NCI-H345 treated with DMSO at 0.1 percent for 48 hours (cell line): ENCODE measurements around the gene NUDCD3.
A peak's percentile ranks its signal among the peaks of the same experiment; 100 is the strongest.

Experiments
- DNase-seq: peaks from one replicate; lab custom pipeline; 2025; ENCODE audit not compliant: unreplicated experiment; lab: John Stamatoyannopoulos, UW

NUDCD3 gene

DNA sequence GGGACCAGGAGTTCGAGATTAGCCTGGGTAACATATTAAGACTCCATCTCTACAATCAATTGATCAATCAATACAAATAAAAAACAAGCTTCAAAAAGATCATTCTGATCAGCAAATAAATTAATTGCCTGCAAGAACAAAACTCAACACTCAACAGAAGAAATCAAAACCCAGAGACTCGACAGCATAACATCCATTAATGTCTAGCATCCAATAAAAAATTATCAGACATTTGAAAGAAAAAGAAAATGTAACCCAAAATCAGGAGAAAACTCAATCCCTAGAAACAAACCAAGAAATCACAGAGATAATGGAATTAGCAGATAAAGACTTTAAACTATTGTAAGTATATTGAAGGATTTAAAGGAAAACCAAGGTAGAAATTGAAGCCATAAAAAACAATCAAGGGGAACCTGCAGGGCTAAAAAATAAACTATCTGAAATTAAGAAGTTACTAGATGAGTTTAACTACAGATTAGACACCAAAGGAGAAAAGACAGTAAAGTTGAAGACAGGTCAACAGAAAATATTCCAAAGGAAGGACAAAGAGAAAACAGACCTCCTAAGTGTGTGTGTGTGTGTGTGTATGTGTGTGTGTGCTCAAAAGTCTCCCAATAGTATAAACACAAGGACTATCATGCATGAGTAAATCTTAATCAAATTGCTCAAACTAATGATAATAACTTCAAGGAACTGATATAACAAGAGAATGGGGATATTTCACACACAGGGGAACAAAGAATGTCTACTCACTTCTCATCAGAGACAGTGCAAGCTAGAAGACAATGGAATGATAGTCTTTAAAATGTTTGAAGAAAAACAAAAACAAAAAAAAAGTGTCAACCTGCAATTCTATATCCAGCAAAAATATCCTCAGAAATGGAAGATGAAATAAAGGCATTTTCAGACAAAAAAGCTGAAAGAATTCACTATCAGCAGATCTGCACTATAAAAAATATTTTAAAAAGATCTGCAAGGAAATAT, 7.7 kb downstream of the NUDCD3 start:
- no peak for DNase-seq

DNA sequence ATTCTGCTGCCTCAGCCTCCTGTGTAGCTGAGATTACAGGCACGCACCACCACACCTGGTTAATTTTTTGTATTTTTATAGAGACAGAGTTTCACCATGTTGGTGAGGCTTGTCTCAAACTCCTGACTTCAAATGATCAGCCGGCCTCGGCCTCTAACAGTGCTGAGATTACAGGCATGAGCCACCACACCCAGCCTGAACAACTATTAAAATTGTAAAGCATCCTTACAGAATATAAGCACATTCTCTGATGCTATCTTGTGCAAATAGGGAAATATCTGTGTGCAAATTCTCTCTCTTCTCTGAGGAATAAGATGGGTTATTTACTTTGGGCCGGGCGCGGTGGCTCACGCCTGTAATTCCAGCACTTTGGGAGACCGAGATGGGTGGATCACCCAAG, 12.5 kb downstream of the NUDCD3 start:
- DNase-seq = no peak

DNA sequence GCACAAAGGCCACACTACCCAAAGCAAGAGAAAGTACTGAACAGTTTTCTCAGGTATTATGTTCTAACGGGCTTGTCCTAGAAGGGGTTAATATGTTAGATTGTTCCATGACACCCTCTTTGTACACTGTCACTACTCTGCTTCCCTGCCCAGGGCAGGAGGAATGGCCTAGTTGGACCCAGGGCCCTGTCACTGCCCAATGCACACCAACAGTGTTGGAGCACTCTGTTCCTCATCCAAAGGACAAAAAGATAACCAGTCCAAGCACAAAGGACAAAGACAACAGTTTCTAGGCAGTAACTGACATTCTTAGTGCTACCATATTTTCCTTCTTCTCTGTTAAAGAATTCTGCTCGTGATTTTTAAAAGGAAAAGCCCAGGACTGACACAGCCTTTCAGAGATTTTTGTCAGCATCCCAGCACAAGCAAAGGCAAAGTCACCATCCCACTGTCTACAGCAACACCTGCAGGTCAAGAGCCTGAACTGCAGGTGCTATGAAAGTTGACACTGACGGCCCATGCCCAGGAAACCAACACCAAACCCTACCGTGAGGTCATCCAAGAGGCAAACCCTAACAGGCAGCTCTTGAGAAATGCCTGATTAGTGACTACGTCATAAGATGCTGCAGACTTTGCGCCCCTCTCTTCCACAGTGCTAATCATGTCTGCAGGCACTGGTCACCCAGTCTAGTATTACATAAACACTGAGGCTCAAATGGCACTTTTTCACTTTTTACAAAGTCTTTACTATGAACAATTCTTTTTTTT, 13.2 kb downstream of the NUDCD3 start:
- DNase-seq = peak; percentile 35

DNA sequence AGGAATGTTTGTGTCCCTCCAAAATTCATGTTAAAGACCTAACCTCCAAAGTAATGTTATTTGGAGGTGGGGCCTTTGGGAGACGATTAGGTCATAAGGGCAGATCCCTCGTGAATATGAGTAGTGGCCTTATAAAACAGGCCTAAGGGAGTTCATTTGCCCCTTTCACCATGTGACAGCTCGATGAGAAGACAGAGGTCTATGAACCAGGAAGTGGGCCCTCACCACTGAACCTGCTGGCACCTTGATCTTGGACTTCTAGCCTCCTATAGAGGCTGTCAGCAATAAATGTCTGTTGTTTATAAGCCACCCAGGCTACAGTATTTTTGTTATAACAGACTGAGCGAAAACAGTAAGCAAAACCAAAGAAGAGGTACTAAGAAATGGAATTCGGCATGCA, 14.1 kb downstream of the NUDCD3 start:
- no peak for DNase-seq

DNA sequence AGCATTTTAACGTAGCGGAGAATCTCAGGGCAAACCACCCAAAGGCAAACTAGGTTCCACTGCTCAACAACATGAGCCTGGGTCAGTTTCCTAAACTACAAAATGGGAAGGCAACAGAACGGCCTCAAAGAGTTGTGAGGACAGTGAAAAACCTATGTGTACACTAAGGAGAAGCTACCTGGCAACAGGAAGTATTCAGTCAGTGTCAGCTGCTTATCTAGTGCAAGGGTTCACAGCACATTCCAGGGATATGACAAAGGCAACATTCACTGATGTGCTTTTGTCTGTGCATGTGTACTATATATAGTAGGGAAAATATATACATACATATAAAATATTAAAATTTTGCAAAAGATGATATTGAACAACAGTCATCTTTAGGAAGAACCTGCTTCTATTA, 17.2 kb downstream of the NUDCD3 start:
- DNase-seq = no peak

DNA sequence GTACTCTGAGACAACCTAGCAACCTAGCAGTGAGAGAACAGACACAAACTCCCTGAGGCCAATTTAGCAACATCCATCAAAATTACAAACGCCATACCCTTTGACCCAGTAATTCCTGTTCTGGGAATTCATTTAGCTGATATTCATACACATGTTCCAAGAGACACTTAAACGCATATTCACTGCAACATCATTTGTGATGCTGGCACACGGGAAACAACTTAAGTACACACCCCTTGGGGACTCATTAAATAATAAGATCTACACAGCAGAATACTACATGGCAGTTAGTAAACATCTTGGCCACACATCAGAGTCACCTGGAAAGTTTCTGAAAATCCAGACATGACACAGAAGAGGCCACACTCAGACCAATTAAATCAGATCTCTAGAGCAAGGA, 17.6 kb downstream of the NUDCD3 start:
- DNase-seq = no peak

DNA sequence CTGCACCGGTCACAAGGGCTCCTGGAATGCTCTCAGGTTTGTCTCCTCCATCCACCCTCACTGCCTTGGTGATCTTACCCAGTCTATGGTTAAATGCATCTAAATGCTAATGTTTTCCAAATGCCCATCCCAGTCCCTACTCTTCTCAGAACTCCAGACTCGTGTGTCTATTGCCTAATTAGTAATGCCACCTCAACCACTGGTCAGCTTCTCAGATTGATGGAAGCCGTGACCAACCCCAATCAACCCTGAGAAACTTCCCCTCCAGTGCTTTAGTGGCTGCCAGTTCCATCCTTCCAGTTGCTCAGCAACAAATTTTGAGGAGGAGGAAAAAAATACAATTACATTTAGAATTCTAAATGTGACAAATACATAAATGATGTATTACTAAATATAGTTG, 18.6 kb downstream of the NUDCD3 start:
- DNase-seq = no peak

DNA sequence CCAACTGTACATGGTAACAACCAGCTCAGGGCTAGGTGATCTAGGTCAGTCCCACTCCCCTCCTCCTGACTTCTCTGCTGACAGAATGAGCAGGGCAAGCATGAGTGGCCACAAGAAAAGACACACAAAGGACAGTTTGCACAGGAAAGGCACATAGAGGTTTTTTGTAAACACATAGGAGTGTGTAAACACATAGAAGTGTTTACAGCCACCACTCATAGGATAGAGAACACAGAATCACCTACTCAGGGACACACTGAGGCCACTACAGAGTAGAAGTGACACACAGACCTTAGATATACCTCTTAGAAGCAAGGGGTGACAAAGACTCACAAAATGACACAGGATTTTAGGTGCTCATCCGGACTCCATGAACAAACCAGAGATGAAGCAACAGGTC, 19.0 kb downstream of the NUDCD3 start:
- DNase-seq = peak; percentile 23

DNA sequence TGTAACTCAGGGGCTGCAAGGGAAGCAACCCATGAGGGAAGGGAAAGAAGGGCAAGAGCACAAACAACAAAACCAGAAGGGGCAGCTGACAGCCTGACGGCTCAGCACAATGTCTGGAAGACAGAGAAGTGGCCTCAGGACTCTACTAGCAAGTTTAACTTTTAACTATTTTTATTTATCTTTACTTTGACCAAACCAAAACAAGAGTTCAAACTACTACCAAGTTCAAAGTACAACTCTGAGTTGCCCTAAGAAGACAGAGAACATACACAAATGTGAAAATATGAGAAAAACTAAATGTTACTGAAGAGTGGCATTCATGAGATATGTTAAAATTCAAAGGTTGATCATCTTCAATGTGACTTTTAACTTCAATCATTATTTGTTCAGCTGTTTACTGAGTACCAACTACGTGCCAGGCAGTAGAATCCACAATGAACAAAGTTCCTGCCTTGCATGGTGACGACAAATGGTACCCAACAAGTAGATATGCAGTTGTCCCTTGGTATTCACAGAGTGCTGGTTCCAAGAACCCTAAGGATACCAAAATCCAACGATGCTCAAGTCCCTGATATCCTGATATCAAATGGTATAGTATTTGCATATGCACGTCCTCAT, 19.7 kb downstream of the NUDCD3 start:
- no peak for DNase-seq

DNA sequence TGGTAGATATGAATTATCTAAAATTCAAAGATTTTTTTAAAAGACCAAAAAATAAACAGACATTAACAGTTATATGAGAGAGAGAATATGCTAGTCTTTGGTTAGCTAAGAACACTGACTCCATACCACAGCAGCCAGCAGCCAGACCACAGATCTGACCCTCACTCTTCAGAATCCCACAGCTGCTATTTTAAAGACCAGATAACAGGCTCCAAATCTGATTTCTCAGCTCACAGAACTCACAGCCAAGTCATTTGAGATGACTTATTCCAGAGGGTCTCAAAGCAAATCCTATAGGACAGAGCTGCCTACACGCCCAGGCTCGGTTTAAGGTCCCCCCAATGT, 20.4 kb downstream of the NUDCD3 start:
- DNase-seq = no peak

DNA sequence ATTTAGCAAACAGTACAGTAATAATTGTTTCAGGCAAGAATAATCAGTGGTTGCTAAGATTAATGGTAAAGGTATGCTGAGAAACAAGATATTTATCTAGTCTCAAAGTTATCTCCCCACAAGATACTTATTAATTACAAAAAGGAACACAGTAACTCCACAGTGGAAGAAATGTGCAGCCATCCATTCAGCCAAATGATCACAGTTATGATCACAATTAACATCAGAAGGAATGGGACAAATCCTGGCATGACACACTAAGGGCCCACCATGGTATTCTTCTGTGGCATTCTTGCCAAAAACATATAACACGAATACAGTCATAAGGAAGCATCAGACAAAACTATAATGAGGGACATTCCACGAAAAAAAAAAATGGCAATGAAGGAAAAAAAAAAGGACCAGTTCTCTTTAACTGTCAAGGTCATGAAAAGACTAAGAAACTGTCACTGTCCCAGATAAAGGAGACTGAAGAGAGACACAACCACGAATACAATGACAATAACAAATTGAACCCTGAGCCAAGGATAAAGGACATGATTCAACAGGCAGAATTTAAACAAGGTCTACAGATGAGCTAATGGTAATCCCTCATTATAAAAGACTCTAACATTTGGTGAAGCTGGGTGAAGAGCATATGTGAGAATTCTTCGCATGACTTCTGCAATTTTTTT, 20.9 kb downstream of the NUDCD3 start:
- no peak for DNase-seq

DNA sequence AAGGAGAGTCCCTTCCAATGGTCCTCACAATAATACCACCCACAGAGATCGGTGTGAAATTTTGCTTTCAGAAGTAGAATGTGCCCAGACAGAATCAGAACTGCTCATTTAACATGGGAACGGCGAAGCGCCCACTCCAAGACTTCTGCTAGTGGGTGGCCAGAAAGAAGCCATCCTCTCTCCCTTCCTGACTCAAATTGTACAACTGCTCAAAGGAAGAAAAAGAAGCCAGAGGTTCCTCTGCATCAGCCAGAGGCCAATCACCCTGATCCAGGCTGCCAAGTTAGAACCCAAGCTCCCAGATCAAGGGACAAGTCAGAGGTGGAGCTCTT, 23.3 kb downstream of the NUDCD3 start:
- DNase-seq = no peak

DNA sequence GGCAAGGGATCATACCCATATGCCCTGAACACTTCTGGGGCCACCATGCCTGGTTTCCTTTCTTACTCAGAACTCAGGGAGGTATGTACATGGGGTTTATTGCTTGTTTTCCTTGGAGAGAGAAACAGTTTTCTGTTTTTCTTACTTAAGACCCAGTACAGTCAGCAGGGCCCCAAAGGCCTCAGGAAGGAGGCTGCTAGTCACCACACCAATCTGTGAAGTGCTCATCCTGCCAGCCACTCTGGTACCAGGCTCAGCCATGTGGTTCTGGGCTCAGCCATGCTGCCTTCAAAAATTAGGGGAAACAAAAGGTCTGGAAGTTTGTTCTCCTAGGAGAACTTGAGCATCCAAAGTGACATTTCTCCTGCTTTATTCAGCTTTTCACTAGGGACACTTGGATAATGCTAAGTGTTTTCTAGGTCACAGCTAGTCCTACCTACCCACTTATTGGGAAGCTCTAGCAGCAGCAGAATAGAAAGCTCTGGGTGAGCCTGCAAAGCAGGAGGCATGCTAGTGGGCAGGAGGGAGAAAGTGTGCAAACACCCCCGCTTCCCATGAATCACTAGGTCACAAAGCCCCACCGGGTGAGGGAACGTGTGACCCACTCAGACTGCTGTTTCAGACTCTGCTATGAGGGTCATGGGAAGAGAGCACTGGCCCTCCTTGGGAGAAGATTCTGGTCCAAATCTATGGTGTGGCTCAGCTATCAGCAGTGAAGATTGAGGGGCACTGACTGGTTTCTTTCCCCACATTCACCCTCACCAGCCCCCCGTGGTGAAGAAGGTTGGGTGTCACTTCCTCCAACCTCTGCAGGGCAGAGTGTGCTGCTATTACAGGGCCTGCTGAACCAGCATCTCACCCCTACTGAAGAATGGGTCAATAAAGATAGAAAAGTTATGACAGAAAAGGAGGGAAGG, 23.9 kb downstream of the NUDCD3 start:
- no peak for DNase-seq

DNA sequence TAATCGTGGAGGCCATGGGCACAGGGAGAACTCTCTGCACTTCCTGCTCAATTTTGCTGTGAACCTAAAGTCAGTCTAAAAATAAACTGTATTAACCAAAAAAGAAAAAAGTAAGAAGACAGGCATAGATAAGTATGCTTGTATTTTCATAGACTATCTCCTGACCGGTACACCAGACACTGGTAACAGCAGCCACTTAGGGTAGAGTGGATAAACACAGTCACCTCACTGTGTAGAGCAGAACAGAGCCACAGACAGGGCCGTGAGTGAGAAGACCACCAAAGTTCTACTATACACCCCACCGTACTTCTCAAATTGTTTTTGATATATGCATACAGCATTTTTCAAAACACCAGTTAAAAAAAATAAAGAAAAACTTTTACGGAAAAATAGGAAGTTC, 25.0 kb downstream of the NUDCD3 start:
- no peak for DNase-seq

DNA sequence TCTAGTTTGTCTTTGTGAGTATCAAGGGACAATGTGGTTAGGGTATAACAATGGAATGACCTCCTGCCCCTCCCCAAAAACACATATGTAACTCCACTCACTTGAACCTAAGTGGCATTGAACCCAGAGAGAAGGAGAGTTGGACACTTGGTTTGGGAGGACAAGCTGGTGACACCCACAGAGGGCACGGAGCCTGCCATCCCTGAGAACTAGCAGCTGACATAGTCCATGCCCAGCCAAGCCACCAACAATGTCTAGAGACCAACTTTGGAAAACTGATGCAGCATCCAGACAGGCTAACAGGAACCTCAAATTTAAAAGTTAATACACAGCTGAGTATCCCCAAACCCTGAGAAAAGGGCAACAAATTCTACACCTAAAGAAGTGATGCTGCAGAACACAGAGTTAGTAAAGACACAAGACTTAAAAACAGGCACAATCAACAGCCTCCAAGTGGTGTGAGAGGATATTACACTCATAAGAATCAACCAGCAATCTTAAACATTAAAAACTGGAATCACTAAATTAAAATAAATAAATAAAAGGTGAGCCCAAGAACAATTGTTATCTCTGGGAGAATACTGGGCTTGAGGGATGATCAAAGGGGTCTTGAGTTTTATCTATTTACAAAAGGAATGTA, 27.2 kb downstream of the NUDCD3 start:
- DNase-seq = no peak

DNA sequence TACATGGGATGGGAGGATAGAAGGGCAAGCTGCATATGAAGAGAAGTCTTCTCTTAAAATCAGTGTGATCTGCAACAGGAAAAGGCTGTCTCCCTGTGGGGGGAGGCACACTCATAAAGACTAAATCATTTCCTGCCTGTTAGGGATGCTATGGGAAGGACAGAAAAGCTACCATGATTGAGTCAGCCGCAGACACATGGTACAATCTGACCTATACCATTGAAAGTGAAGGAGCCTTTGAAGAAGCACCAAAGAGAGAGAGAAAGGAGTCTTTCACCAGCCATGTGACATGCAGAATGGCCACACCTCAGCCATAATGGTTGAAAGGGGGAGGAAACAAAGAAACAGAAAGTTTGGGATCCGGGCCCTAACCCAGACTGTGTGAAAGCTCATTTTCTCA, 29.1 kb downstream of the NUDCD3 start:
- no peak for DNase-seq

DNA sequence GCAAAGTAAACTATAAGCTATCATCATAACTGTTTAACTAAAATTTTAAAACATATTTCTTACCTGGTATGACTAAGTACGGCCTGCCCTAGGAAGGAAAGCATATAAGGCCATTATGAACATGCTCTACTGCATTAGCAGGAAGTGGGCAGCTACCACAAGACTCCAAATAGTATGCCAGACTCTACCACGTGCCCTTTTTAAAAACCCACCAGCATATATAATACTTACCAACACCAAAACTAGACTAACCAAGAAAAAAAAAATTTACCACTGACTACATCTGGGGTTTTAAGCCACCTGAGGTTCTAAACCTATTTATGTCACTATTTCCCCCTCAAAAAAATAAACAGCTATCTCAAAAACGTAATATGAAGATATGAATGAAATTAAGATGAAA, 30.1 kb downstream of the NUDCD3 start:
- DNase-seq = no peak

DNA sequence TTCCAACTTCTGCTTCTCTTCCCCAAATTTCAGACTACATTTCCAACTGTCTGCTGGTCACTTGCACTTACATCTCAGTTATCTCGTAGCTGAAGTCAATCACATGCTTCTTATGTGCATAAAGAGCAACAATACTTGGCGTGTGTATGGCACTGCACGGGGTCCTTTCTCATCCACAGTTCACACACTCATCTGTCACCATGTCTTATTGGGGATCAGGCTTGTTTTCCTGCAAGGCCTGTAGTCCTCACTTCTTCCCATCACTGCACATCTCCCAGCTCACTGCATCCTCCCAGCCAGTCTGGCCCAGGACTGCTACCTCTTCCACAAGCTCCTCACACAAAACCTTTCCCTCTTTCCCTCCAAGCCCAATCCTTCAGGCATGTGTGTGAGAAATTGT, 35.3 kb downstream of the NUDCD3 start:
- DNase-seq = no peak

DNA sequence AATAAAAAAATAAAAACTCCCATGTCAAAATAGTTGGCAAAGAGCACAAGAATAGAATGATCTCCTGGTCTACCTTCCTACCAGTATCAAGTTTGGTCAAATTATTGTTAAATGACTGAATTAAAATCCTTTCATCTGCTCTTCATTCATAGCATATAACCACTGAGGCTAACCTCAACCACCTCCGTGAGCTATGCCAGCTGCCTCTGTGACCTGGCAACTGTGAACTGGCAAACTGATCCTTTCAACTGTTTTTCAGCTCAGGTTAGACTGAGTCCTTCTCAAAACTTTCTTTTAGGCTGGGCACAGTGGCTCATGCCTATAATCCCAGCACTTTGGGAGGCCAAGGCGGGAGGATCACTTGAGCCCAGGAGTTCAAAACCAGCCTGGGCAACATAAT, 36.1 kb downstream of the NUDCD3 start:
- no peak for DNase-seq

DNA sequence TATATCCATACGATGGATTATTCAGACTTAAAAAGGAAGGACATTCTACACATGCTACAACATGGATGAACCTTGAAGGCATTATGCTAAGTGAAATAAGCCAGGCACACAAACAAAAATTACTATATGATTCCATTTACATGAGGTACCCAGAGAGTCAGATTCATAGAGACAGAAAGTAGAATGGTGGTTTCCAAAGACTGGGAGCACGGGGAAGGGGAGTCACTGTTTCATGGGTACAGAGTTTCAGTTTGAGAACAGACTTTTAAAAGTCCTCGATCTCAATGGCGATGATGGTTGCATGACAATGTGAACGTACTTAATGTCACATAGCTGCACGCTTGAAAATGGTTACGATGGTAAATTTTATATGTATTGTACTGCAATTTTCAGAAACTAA, 39.3 kb downstream of the NUDCD3 start:
- DNase-seq = no peak
